Cardiac fibroblast (primary cell): ENCODE measurements around the gene CAMK2D.
A peak's percentile ranks its signal among the peaks of the same experiment; 100 is the strongest.

Source experiments
- DNase-seq, 2 donors: peaks; one replicate each; pipeline versions ENCODE4 v3.0.0 to v3.0.0-alpha.2; 2010; ENCODE audit warnings: low read depth in 2 of 2
- H3K4me3 ChIP-seq, 2 donors: replicated peaks in 1 of 2; 1 replicate in 1 of 2; 2 replicates in 1 of 2; pipeline ENCODE4 v1.5.1; 2011; ENCODE audit warnings: low read depth in 2 of 2, low read length in 2 of 2, mild to moderate bottlenecking in 2 of 2, moderate library complexity in 1 of 2
- CTCF ChIP-seq: IDR thresholded peaks from one replicate; pipeline ENCODE4 v1.5.1; 2011; ENCODE audit warnings: low read depth, mild to moderate bottlenecking, low read length, inconsistent platforms

CAMK2D gene

GRCh38 chr4:113541933-113542332, 219.6 kb downstream of the CAMK2D start:
- DNase-seq: peak in 1 of 2 donors; percentile 26
- no peak overlapping the region for H3K4me3 ChIP-seq
- TF ChIP-seq CTCF: no peak

GRCh38 chr4:113540859-113541258, 220.7 kb downstream of the CAMK2D start:
- DNase-seq: peak; percentile 64 to 69
- no peak overlapping the region for H3K4me3 ChIP-seq
- TF ChIP-seq CTCF: no peak

- DNase-seq: peak; percentile 55 to 89
- no peak overlapping the region for H3K4me3 ChIP-seq
- TF ChIP-seq CTCF: no peak
Observed at GRCh38 chr4:113539408-113539807, 222.1 kb downstream of the CAMK2D start.

- H3K4me3 ChIP-seq: no peak overlapping the region
- DNase-seq: peak in 1 of 2 donors; percentile 23
- no peak for TF ChIP-seq CTCF
Observed at GRCh38 chr4:113537628-113538027, 223.9 kb downstream of the CAMK2D start.

DNA sequence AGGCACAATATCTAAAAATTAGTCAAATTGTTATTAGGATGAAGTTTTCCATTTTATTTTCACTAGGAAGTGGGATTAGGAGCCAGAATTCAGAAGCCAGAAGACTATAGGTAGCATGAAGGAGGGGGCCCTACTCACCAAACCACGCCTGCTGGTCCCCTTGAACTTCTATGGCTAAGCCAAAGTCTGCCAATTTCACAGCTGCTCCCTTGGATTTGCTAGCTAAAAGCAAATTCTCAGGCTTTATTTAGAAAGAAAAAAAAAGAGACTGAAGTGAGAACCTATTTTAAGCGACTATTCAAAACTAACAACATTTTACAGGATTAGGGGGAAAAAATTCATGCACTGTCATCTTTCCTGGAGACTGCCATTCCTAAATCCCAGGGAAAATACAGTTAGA, 224.3 kb downstream of the CAMK2D start:
- DNase-seq: no peak
- TF ChIP-seq CTCF: no peak

DNA sequence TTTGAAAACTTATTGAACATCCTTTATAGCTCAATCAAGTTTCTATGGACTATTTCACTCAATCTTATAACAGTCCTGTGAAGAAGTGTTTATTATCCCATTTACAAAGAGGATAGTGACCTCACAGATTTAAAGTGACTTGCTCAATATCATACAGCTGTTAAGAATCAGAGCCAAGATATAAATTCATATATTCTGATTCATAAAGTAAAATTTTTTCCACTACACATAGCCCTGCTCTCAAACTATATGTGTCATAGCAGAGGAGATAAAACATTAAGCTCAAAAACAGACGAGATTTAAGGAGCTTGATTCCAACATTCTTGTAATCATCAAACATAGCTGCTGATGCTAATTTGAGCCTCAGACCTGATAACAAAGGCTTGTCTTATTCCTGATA, 226.8 kb downstream of the CAMK2D start:
- peak; percentile 60 to 79 for DNase-seq
- TF ChIP-seq CTCF: no peak
- no peak overlapping the region for H3K4me3 ChIP-seq

More for the DNA sequence above, 224.3 kb downstream of the CAMK2D start:
- no peak overlapping the region for H3K4me3 ChIP-seq

- no peak for TF ChIP-seq CTCF
- H3K4me3 ChIP-seq: no peak overlapping the region
- DNase-seq: no peak
Observed at GRCh38 chr4:113531572-113531971, 230.0 kb downstream of the CAMK2D start.
